ENCODE data around the gene THSD8. TPM values are rescaled to one million over a fixed set of nuclear protein-coding genes. Genes with fewer than 3 reads are reported as not detected.

THSD8 gene
- total and polyA plus RNA-seq, 2 experiments from 2014 or later, result 5.1 TPM; not detected in 1

GRCh38 chr19:12847159-12848139 is 45.6 kb downstream of the THSD8 start:
- no peaks in the 10 kb centered on the region for H4K20me1 ChIP-seq (ENCODE audit: insufficient read depth, poor library complexity, severe bottlenecking)
- peak; percentile 93 for DNase-seq (ENCODE audit: low spot score)
- TF ChIP-seq EZH2 (IDR thresholded peaks at IDR 0.05; ENCODE audit: borderline replicate concordance), result no peak
- peak; percentile 99 for TF ChIP-seq CTCF (IDR thresholded peaks at IDR 0.05; ENCODE audit: poor library complexity)
- TF ChIP-seq EZH2phosphoT487 (IDR thresholded peaks at IDR 0.05; ENCODE audit: low read depth, severe bottlenecking, unreplicated experiment), result no peak
- peak overlapping the region; percentile 76 for H3K4me2 ChIP-seq
- no peaks in the 10 kb centered on the region for H3K36me3 ChIP-seq (replicated peaks; ENCODE audit: insufficient read depth, low read depth)
- H3K9me2 ChIP-seq (replicated peaks; ENCODE audit: insufficient read depth), result no peaks in the 10 kb centered on the region
- no peak overlapping the region for H3K27ac ChIP-seq
- no peaks in the 10 kb centered on the region for H3K27me3 ChIP-seq
- 27% methylated on average over 63 of the region's 69 CpGs for WGBS (ENCODE audit: low lambda C conversion rate, missing lambda C conversion rate)
- H3K79me2 ChIP-seq, result no peaks in the 10 kb centered on the region
- H2AFZ ChIP-seq, result peak overlapping the region; percentile 59
- H3K4me1 ChIP-seq (ENCODE audit: insufficient read depth), result no peaks in the 10 kb centered on the region
- H3K4me3 ChIP-seq, result no peak overlapping the region
- H3K9me3 ChIP-seq (ENCODE audit: low read depth), result no peaks in the 10 kb centered on the region

Small RNAs within 50 kb of the gene (microRNA-seq; reads per million reads assigned to microRNA genes)
- gene MIR5684, result not detected
- not detected for gene MIR6794

Small RNAs within 50 kb of the gene (small RNA-seq; reads per million reads assigned to genes)
- not detected for gene MIR5684
- gene MIR6794, result not detected

Other genes starting within 250 kb of the THSD8 start
- gene ZNF490, start 191.3 kb upstream of the THSD8 start, total RNA-seq, result 7.8 and 8.1 TPM in 2 replicates
- 1.8 and 2.3 TPM in 2 replicates for gene ZNF490, start 191.3 kb upstream of the THSD8 start, polyA plus RNA-seq
- gene ZNF791, start 191.1 kb upstream of the THSD8 start, total RNA-seq, result 16.1 and 16.2 TPM in 2 replicates
- 11.5 and 16.6 TPM in 2 replicates for gene ZNF791, start 191.1 kb upstream of the THSD8 start, polyA plus RNA-seq
- gene MAN2B1, start 135.3 kb upstream of the THSD8 start, total RNA-seq, result 67.2 and 68.8 TPM in 2 replicates
- gene MAN2B1, start 135.3 kb upstream of the THSD8 start, polyA plus RNA-seq, result 77.1 and 81.9 TPM in 2 replicates
- gene WDR83, start 135.3 kb upstream of the THSD8 start, total RNA-seq, result 9.1 and 12.2 TPM in 2 replicates
- gene WDR83, start 135.3 kb upstream of the THSD8 start, polyA plus RNA-seq, result 19.5 and 21.5 TPM in 2 replicates
- gene DHPS, start 120.2 kb upstream of the THSD8 start, total RNA-seq, result 62.6 and 71.7 TPM in 2 replicates
- gene DHPS, start 120.2 kb upstream of the THSD8 start, polyA plus RNA-seq, result 63.1 and 84.7 TPM in 2 replicates
- not detected in 2 replicates for gene GNG14, start 114.1 kb upstream of the THSD8 start, total RNA-seq
- gene GNG14, start 114.1 kb upstream of the THSD8 start, polyA plus RNA-seq, result not detected in 2 replicates
- 8.1 and 10.9 TPM in 2 replicates for gene FBXW9, start 105.4 kb upstream of the THSD8 start, total RNA-seq
- gene FBXW9, start 105.4 kb upstream of the THSD8 start, polyA plus RNA-seq, result 9.1 and 11.1 TPM in 2 replicates
- 41.4 and 65.2 TPM in 2 replicates for gene TNPO2, start 78.1 kb upstream of the THSD8 start, total RNA-seq
- gene TNPO2, start 78.1 kb upstream of the THSD8 start, polyA plus RNA-seq, result 11.7 and 16.0 TPM in 2 replicates
- 243 and 268 TPM in 2 replicates for gene TRIR, start 67.4 kb upstream of the THSD8 start, total RNA-seq
- gene TRIR, start 67.4 kb upstream of the THSD8 start, polyA plus RNA-seq, result 246 and 259 TPM in 2 replicates
- gene GET3, start 64.6 kb upstream of the THSD8 start, total RNA-seq, result 52.3 and 79.6 TPM in 2 replicates
- 85.4 and 108 TPM in 2 replicates for gene GET3, start 64.6 kb upstream of the THSD8 start, polyA plus RNA-seq
- not detected in 2 replicates for gene BEST2, start 50.3 kb upstream of the THSD8 start, total RNA-seq
- gene BEST2, start 50.3 kb upstream of the THSD8 start, polyA plus RNA-seq, result not detected in 2 replicates
- 44.3 and 70.5 TPM in 2 replicates for gene HOOK2, start 26.5 kb upstream of the THSD8 start, total RNA-seq
- gene HOOK2, start 26.5 kb upstream of the THSD8 start, polyA plus RNA-seq, result 113 and 128 TPM in 2 replicates
- gene JUNB, start 10.6 kb upstream of the THSD8 start, total RNA-seq, result 343 and 399 TPM in 2 replicates
- 539 and 633 TPM in 2 replicates for gene JUNB, start 10.6 kb upstream of the THSD8 start, polyA plus RNA-seq
- 497 and 589 TPM in 2 replicates for gene PRDX2, start 269 bp upstream of the THSD8 start, total RNA-seq
- 581 and 582 TPM in 2 replicates for gene PRDX2, start 269 bp upstream of the THSD8 start, polyA plus RNA-seq
- 8.3 and 9.3 TPM in 2 replicates for gene RNASEH2A, start 4.5 kb downstream of the THSD8 start, total RNA-seq
- gene RNASEH2A, start 4.5 kb downstream of the THSD8 start, polyA plus RNA-seq, result 20.4 and 25.7 TPM in 2 replicates
- 0.32 TPM in 1 of 2 replicates, not detected in the other for gene RTBDN, start 32.5 kb downstream of the THSD8 start, total RNA-seq
- 0.36 TPM in 1 of 2 replicates, not detected in the other for gene RTBDN, start 32.5 kb downstream of the THSD8 start, polyA plus RNA-seq
- gene MAST1, start 36.4 kb downstream of the THSD8 start, total RNA-seq, result 0.20 and 0.32 TPM in 2 replicates
- gene MAST1, start 36.4 kb downstream of the THSD8 start, polyA plus RNA-seq, result 0.22 and 0.54 TPM in 2 replicates
- 25.7 and 31.5 TPM in 2 replicates for gene DNASE2, start 79.4 kb downstream of the THSD8 start, total RNA-seq
- 41.3 and 41.9 TPM in 2 replicates for gene DNASE2, start 79.4 kb downstream of the THSD8 start, polyA plus RNA-seq
- 0.37 TPM in 1 of 2 replicates, not detected in the other for gene KLF1, start 85.1 kb downstream of the THSD8 start, total RNA-seq
- not detected in 2 replicates for gene KLF1, start 85.1 kb downstream of the THSD8 start, polyA plus RNA-seq
- gene GCDH, start 89.1 kb downstream of the THSD8 start, total RNA-seq, result 31.7 and 34.2 TPM in 2 replicates
- 23.4 and 30.7 TPM in 2 replicates for gene GCDH, start 89.1 kb downstream of the THSD8 start, polyA plus RNA-seq
- gene SYCE2, start 117.2 kb downstream of the THSD8 start, total RNA-seq, result 0.67 TPM in 1 of 2 replicates, not detected in the other
- gene SYCE2, start 117.2 kb downstream of the THSD8 start, polyA plus RNA-seq, result 0.77 TPM in 1 of 2 replicates, not detected in the other
- gene FARSA, start 131.6 kb downstream of the THSD8 start, total RNA-seq, result 36.2 and 45.6 TPM in 2 replicates
- gene FARSA, start 131.6 kb downstream of the THSD8 start, polyA plus RNA-seq, result 86.5 and 95.3 TPM in 2 replicates
- 1,414 and 1,442 TPM in 2 replicates for gene CALR, start 136.5 kb downstream of the THSD8 start, total RNA-seq
- 915 and 922 TPM in 2 replicates for gene CALR, start 136.5 kb downstream of the THSD8 start, polyA plus RNA-seq
- gene RAD23A, start 143.8 kb downstream of the THSD8 start, total RNA-seq, result 64.5 and 65.8 TPM in 2 replicates
- gene RAD23A, start 143.8 kb downstream of the THSD8 start, polyA plus RNA-seq, result 130 and 140 TPM in 2 replicates
- gene GADD45GIP1, start 155.2 kb downstream of the THSD8 start, total RNA-seq, result 21.0 and 27.2 TPM in 2 replicates
- gene GADD45GIP1, start 155.2 kb downstream of the THSD8 start, polyA plus RNA-seq, result 106 and 109 TPM in 2 replicates
- gene DAND5, start 167.5 kb downstream of the THSD8 start, total RNA-seq, result 0.17 TPM in 1 of 2 replicates, not detected in the other
- not detected in 2 replicates for gene DAND5, start 167.5 kb downstream of the THSD8 start, polyA plus RNA-seq
- gene NFIX, start 193.4 kb downstream of the THSD8 start, total RNA-seq, result 3.8 and 12.8 TPM in 2 replicates
- gene NFIX, start 193.4 kb downstream of the THSD8 start, polyA plus RNA-seq, result 6.3 and 10.2 TPM in 2 replicates